Activated T-helper 9 cell treated with anti-CD3 and anti-CD28 coated beads, Interleukin-2, amount 50 U/mL, for 16 hours (primary cell): ENCODE data around the gene SURF6.
"Not testable (repeated sequence)": the region's sequence is repeated elsewhere in the genome, so short reads cannot be mapped to it uniquely, and the experiment has no call there.

ENCODE experiments used
- DNase-seq: peaks from one replicate; pipeline ENCODE4 v3.0.0-alpha.2; 2020; ENCODE audit warnings: low read depth

The SURF6 gene

DNA sequence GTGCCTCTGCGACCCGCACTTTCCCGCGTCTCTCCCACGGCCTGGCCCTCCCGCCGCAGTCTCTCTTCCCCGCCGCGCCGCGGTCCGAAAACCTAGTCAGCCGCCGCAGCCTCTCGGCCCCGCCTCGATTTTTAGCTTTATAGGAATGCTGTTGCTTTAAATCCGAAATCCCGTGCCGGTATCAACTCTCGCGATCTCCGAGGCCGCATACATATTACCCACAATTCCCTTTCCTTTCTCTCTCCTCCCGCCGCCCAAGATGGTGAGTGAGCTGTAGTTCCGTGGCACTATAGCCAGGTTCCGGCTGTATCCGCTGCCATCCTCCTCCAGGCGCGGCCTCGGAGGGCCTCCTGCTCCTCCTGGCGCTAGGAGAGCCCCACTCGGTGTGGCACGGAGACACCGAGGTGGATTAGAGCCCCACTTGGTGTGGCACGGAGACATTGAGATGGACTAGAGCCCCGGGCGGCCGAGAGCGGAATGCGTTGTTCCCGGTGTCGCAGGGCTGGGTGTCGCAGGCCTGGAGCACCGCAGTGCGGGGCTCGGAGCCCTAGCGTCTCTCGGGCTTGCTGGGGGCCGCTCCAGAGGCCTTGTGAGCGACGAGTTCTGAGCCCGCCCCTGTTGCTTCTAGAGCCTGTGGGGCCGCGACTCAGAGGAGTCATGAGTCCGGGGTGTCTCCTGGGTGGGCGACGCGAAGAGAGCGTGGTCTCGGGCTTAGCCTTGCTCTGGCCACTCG, 12.2 kb upstream of the SURF6 start, which contains the start of the genes MED22 and RPL7A:
TSS of gene MED22 (minus strand) at position 147 of the 733 bp plus-strand sequence. CDS start 1,469 bp downstream, outside the sequence.
TSS of gene RPL7A (plus strand) at position 234 of the 733 bp plus-strand sequence. CDS start at position 260, 26 bp downstream.
- DNase-seq, result peak; percentile 84

DNA sequence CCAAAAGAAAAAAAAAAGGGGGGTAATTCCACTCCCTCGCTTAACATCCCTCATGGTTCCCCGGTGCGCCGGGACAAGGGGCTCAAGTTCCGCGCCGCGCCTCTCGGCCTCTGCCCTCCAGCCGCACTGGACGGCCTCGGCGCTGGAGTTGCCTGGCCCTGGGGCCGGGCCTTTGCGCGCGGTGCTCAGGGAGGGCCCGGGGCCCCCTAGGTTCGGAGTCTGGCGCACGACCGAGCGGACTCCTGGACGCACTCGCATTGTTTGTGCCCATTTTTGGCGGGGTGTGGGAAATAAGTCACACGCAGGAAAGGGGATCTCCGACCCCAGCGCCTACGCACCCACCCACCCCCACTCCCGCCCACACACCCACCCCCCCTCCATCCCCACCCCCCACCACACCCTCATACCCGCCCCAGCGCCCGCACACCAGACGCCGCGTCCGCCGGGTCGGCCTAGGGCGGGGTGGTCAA, 11.6 kb upstream of the SURF6 start:
- no peak for DNase-seq

DNA sequence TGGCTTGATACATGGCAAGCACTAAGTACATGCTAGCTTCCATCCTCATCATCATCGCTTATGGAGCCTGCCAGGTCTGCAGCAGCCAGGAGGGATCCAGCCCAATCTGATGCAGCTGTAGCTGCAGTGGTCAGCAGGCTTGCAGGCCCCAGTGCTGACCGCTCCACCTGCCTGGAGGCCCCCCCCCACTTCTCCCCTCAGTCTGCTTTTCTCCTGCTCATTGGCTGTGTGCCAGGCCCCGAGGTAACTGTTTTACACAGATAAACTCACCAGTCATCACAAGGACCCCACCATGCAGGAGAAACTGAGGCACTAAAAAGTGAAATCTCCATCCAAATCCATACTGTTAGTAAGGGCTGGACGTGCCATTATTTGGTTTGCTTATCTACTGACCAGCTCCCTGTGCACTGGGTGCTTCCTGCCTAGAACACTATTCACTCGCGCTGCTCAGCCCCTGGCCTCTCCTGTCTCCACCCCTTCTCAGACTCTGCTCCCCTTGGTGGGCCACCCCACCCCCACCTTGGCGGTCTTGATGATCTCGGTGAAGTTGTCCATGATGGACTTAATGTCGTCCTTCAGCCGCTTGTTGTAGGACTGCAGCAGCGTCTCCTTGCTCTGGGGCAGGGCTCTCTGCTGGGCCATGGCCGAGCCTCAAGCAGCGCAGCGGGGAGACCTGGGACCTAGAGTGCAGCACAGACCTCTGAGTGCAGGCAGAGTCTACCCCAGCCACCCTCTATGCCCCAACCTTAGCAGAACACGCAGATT, 10.2 kb upstream of the SURF6 start:
- DNase-seq, result no peak

DNA sequence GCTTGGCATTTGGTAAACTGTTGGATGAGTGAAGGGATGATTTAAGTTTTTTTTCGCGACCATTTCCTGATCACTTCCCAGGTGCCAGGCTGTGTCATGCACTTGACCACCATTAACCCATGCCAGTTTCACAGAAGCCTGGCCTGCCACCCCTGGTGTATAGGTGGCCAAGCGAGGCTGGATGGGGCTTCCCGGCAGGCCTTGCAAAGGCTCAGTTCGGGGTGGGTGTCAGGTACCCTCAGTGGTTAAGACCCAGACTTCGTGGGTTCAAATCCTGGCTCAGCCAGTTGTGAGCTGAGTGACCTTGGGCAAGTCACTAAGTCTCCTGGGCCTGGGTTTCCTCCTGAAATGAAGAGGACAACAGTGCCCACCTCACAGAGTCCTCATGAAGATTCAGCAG, 9.6 kb upstream of the SURF6 start:
- no peak for DNase-seq

DNA sequence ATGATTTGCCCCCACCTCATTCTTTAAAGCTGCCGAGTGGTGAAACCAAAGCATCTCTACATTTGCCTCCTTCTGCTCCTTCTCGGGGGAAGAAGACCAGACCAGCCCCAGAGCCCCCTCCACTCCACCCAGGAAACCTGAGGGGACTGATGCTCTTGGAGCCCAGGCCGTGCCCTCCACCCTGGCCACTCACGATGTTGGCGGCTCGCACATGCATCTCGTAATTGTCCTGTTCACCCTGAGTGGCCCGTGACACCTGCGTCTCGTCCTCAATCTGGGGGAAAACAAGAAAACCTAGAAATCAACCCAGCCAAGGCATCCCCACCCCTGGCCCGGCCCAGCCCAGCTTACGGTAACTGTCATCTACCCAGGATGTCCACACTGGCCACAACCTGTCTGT, 9.0 kb upstream of the SURF6 start:
- DNase-seq, result no peak

DNA sequence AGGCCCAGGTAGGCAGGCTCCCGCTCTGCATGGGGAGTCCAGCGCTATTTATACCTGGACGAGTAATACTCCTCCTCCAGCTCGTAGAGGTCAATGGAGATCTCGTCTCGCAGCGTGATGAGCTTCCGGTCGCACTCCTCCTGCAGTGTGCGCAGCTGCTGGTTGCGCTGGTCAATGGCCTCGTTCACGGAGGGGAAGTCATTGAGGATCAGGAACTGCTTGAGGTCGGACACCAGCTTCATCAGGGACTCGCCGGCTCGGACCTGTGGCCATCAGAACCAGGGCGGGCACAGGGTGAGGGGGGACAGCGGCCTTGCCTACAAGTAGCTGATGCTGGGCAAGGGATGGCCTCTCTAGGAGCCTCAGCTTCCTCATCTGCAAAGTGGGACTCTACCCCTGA, 8.1 kb upstream of the SURF6 start:
- DNase-seq, result no peak

DNA sequence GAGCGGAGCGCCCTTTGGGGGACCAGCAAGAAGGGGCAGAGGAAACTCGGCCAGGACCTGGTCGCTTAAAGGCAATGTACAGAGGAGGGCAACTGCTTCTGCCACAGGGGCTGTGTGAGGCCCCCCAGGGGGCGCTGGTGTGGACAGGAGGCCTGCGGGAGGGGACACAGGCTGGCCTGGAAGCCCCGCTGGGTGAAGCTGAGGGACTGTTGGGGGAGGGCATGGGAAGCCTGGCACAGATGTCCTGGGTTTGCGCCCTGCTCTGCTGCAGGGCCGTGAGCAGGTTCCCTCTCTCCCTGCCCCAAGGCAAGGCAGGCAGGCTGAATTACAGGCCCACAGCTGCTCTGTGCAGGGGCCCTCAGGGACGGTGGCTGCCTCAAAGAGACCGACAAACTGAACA, 6.6 kb upstream of the SURF6 start:
- DNase-seq, result no peak

DNA sequence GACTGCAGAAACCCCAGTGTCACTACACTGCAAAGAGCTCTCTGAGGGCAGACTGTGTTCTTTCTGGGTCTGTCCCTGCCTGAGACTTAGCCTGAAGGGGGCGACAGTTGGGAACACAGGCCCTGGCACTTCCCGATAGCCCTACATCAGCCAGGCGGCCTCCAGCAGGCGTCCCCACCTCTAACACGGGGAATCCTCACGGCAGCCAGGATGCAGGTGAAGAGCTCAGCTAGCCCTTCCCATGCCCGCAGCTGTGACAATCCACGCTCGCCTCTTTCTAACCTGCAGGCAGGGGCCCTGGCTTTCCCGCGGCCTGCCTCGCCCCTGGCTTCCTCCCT, 6.0 kb upstream of the SURF6 start:
- no peak for DNase-seq

DNA sequence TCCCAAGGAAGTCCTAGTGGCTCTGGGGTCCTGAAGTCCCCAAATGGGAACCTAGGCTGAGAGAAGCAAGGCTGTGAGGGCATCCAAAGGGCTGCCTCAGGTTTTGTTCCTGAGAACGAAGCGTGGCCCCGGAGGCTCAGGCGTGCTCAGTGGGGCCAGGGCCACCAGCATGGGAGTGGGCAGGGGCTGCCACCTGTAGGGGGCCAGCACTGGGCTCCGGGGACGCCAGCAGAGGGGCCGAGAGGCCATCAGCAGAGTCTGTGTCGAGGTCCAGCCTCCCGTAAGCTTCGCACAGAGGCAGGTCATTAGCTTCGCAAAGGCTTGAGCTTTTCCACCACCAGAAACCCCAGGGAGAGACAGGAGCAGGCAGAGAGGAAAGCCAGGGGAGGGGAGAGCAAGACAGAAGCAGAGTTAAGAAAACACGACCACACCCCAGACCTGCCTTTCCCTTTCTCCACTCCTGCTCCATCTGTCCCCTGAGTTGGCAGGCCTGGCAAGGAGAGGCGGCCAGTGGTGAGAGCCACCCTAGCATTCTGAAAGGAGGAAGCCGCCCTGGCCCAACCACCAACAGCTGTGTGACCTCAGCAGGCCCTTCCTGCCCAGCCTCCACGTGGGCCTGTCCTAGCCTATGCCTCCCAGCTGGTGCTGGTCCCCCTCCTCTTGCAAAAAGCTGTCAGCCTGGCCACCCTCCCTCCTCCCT, 5.5 kb upstream of the SURF6 start:
- DNase-seq, result no peak

DNA sequence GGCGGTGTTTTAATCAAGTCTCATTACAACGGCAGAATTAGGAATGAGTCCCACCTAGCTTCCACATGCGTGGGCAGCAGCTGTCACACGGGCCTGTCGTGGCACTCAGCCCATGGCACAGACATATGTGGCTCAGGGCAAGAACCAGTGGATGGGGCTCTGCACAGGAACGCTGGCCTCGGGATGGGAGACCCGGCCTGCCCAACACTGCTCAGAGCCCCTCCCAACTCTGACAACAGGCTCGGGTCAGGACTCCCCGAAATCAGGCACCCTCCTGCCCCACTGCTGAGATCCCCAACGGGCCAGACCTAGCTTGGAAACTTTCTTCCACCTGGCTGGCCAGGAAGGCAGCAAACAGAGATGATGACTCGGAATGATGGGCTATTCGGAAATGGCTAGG, 4.9 kb upstream of the SURF6 start:
- no peak for DNase-seq

DNA sequence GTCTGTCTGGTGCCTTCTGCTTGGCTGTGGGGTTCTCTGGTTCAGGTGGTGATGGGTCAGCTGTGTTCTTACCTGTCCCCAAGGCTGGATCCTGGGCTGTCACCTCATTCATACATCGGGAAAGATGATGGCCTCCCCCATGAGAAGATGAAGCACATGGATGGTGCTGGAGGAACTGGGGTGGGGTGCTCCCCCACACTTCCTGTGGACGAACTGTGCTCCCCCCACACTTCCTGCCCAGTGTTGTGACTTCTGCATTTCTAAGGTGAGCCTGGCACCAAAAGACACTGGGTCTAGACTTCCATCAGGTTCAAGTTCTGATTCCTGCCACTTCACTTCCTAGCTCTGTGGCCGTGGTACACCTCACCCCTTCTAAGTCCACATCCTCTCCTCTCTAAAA, 4.3 kb upstream of the SURF6 start:
- DNase-seq, result no peak

DNA sequence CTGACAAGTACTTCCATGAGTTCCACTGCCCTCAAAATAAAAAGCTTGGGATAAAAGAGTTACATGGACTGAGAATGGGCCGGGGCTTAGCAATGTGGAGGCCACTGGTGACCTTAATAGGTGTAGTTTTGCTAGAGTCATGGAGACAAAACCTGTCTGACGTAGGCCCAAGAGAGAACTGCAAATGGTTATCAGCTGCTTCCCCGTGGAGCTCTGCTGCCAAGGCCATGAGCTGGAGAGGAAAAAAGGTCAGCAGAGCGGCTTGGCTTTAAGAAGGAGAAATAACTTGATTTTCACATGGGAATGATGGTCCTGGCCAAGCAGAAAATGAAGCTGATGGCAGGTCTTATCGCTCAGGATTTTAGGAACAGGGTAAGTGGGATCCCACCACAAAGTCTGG, 3.7 kb upstream of the SURF6 start:
- DNase-seq, result no peak

DNA sequence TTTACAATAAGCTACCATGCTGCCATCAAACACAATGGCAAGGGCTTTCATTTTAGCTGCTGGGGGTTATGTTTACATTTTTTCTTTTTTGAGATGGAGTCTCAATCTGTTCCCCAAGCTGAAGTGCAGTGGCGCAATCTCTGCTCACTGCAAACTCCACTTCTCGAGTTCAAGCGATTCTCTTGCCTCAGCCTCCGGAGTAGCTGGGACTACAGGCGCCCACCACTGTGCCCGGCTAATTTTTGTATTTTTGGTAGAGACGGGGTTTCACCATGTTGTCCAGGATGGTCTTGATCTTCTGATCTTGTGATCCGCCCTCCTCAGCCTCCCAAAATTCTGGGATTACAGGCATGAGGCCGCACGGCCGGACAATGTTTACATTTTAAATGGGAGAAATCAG, 1.1 kb downstream of the SURF6 start:
- DNase-seq, result not testable (repeated sequence)

DNA sequence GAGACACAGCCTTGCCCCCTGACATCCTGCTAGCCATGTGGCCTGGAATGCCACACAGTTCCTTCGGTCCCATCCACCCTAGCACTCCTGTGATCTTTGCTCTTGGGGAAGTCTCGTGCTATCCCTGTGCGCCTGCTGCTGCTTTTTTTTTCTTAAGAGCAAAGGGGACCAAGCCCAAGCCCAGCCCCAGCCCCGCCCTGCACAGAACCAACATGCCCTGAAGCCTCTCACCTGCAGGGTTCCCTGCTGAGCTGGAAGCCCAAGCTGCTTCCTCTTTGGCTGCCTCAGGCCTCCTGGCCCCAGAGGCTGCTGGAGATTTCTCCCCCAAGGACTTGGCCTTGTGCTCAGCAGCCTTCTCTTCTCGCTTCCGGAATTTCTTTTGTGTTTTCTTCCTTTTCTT, 1.8 kb downstream of the SURF6 start:
- no peak for DNase-seq

DNA sequence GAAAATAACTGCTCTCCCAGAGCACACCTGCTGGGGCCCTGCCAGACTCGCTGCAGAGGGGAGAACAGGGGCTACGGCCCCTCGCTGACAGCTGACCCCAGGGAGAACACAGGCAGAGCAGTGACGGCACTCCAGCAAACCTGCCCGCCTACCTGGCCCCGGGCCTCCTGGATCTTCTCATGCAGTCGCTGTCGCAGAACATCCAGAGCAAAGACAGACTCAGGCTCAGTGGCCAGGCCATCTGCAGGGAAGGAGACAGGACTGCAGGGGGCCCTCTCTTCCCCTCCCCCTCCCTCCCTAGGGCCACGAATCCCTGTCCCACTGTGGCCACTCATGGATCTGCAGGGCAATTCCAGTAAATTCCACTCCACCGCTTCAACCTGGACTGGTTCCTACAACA, 2.4 kb downstream of the SURF6 start:
- no peak for DNase-seq

DNA sequence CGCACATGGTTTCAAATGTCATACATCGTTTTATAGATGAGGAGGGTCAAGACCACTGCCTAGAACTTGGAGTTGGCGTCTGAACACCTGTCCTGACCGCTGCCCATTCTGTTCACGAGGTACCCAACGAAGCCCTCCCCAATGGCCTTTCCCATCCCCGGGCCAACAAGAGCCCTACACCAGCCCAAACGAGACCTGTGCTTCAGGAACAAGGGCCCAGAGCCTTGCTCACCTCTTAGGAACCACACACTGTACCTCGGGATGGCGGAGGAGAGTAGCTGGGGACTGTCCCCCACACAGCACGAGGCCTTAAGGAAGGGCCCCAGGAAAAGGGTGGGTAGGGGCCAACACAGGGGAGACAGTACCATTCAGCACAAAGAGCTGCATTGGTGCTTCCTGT, 3.0 kb downstream of the SURF6 start:
- no peak for DNase-seq

DNA sequence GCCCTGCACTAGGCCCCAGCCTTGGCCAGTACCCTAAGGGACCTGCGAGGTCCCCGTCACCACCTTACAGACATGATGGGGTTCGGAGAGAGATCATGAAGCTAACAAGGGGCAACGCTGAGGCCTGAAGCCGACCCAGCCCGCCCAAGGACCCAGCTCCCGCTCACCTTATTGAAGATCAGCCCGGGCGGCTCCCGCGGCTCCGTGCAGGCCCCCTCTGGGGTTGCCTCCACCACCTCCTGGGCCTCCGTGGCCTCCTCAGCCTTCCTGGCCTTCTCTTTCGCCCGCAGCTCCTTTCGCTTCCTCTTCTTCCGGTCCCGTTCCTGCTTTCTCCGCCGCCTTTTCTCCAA, 3.6 kb downstream of the SURF6 start:
- DNase-seq, result no peak

DNA sequence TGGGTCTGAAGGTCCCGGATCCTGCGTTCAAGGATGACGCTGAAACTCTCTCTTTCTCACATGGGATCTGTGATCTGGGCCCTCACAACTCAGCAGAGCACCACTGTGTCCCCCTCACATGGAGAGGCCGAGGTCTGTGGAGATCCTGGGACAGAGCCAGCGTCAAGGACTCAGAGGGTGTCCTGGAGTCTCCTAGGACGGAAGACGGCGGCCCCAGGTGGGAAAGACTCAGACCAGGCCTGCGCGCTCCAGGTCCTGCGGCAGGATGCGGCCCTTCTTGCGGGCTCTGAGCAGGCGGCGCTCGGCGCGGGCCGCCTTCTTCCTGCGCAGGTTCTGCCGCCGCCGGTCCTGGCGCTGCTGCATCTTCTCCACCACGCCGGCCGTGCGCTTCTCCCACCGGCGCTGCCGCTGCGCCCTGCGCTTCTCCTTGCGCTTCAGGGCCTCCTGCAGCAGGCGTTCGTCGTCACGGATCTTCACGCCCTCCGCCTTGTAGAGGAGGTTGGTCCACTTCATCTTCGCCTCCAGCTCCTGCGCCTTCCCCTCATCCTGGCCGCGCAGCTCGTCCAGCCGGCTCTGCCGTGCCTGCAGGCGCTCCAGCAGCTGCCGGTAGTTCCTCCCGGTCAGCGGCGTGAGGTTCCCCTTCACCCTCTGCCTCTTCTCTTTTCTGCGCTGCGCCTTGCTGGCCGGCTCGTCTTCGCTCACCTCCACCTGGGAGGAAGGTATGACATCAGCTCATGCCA, 4.2 kb downstream of the SURF6 start:
- no peak for DNase-seq

DNA sequence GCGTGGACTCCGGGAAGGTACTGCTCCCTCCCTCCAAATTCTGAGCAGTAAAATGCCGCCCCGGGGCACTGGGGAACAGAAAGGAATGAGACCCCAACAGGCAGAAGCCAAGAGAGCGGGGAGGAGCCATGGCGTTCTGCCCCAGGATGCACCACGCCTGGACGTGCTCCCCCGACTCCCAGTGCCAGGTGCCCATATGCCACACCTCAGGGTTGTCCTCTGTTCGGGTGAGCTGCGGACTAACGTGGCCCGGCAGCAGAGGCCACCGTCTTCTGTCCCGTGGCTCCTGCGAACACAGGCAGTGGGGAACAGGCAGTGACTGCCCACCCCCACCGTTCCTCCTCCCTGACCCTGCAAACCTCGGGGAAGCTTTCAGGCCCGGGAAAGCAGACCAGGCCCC, 4.8 kb downstream of the SURF6 start:
- DNase-seq, result no peak

DNA sequence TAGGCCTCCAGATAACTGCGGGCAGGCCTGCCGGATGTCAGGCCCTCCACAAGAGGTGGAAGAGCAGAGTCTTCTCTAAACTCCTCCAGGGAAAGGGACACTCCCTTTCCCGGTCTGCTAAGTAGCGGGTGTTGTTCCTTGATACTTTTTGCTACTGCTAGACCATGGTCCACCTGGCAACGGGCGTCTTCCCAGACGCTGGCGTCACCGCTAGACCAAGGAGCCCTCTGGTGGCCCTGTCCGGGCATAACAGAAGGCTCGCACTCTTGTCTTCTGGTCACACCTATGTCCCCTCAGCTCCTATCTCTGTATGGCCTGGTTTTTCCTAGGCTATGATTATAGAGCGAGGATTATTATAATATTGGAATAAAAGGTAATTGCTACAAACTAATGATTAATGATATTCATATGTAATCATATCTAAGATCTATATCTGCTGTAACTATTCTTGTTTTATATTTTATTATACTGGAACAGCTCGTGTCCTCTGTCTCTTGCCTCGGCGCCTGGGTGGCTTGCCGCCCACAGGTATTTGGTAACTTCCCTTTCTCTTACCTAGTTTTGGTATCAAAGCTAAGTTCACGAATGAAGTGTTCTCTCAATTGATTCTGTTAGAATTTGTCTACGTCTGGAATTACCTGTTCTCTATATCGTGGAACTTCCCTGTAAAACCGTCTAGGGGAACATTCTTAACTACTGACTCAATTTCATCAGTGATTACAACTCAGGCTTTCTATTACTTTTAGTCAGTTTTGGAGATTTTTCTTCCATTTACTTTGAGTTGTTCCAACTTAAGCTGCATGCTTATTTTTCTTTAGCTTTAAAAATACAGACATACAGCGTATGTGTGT, 6.5 kb downstream of the SURF6 start:
- not testable (repeated sequence) for DNase-seq

DNA sequence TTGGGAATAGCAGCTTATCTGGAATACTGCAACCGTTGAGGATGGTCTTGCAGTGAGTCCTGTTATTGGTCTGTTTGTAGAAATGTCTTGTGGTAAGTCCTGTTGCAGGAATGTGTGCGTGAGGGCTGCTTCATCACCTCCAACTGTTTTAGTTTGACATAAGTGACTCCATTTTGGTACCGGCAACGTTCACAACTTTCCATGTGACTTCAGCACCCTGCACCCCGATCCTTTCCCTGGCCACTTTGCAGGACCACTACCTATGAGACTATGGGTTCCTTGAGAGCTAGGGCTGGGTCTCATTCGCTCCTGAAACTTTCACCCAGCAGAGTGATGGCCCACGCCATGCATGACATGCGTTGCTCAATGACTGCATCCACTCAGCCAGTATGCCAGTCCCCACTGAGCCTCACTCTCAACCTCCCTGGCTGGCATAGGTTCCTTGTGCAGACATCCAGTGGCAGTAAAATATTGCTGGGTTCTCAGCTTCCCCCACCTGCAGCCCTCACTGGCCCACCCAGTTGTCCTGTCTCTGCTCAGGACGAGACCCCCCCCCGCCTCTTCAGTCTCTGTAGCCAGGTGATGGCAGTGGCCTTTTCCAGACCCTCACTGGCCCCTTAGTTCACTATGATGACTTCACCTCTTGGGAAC, 8.0 kb downstream of the SURF6 start:
- no peak for DNase-seq
